HepG2 (cell line): ENCODE data around the gene SEMA3C. TPM values are rescaled to one million over a fixed set of nuclear protein-coding genes. Genes with fewer than 3 reads are reported as not detected.
A peak's percentile ranks its signal among the peaks of the same experiment; 100 is the strongest.

Experiments used
- ATAC-seq: fragments of 200-7000 bp; cut with Tn5 transposase; 3 replicates; pipeline ENCODE4 v1.9.1; 2020; ENCODE audit warnings: mild to moderate bottlenecking, moderate library complexity
- BruUV-seq: library from RNA; stranded (reverse); fragments of 400-500 nt; replicated peaks from 2 replicates; lab custom pipeline; 2021; lab: Mats Ljungman, UMichigan
- CTCF ChIA-PET: fragments of 300-600 bp; formaldehyde crosslinking; extraction: SDS; loops from one replicate; lab custom pipeline; 2021; ENCODE audit warnings: low total read pairs, inconsistent platforms, low intra/inter-chr PET ratio; lab: Yijun Ruan, JAX
- POLR2A ChIA-PET: fragments of 350-600 bp; sonication (Branson Sonifier 250); formaldehyde crosslinking; loops from one replicate; lab custom pipeline; 2020; ENCODE audit warnings: antibody characterized with exemption, inconsistent platforms; lab: Yijun Ruan, JAX
- DNase-seq: peaks from one replicate; pipeline ENCODE4 v3.0.0-alpha.2; 2015; ENCODE audit warnings: low spot score
- FAIRE-seq: peaks from 3 replicates; lab custom pipeline; 2011; peaks lifted over from hg19 to GRCh38; lab: Jason Lieb, UNC
- H2AFZ ChIP-seq: one replicate; pipeline ENCODE4 v1.6.1; 2011; ENCODE audit warnings: low read length, inconsistent platforms
- H3K27ac ChIP-seq: fragments of 300-600 bp; 3 replicates; pipeline ENCODE4 v1.8.0; 2011; ENCODE audit warnings: mixed run types, mild to moderate bottlenecking, mixed read lengths, low read length, inconsistent platforms; ENCODE audit not compliant: insufficient read depth; ENCODE audit errors: extremely low read length
- H3K27me3 ChIP-seq, 2 experiments: fragments of 200-600 bp in 1 of 2; 2 replicates in 1 of 2; 3 replicates in 1 of 2; pipeline versions ENCODE4 v1.6.0 to v1.8.0; 2011; ENCODE audit warnings: low read length in 2 of 2, mild to moderate bottlenecking in 2 of 2, moderate library complexity in 2 of 2, inconsistent platforms in 1 of 2; ENCODE audit not compliant: insufficient read depth in 2 of 2, control insufficient read depth in 1 of 2
- H3K36me3 ChIP-seq, 2 experiments: fragments of 200-600 bp in 1 of 2; replicated peaks in 1 of 2; 2 replicates in 1 of 2; 3 replicates in 1 of 2; pipeline versions ENCODE4 v1.5.1 to v1.8.0; 2011; ENCODE audit warnings: low read length in 2 of 2, inconsistent platforms in 1 of 2; ENCODE audit not compliant: insufficient read depth in 2 of 2, control insufficient read depth in 1 of 2
- H3K4me1 ChIP-seq: 2 replicates; pipeline ENCODE4 v1.5.1; 2012; ENCODE audit warnings: low read length, inconsistent platforms; ENCODE audit not compliant: insufficient read depth
- H3K4me2 ChIP-seq: 2 replicates; pipeline ENCODE4 v1.6.0; 2011; ENCODE audit warnings: low read depth, low read length, inconsistent platforms
- H3K4me3 ChIP-seq, 3 experiments: fragments of 200-600 bp in 1 of 3; sonication (generic), shearing (Covaris generic) in 1 of 3; replicated peaks in 1 of 3; 2 replicates each; pipeline ENCODE4 v1.5.1; 2011 to 2016; ENCODE audit warnings: low read length in 3 of 3, inconsistent platforms in 2 of 3, low read depth in 2 of 3, mild to moderate bottlenecking in 2 of 3, control low read depth in 1 of 3, mixed read lengths in 1 of 3; ENCODE audit not compliant: insufficient read depth in 1 of 3
- H3K79me2 ChIP-seq: one replicate; pipeline ENCODE4 v1.6.1; 2011; ENCODE audit warnings: low read length, inconsistent platforms; ENCODE audit not compliant: insufficient read depth
- H3K9ac ChIP-seq: 2 replicates; pipeline ENCODE4 v1.6.0; 2011; ENCODE audit warnings: mild to moderate bottlenecking, low read depth, low read length, inconsistent platforms; ENCODE audit not compliant: insufficient read depth
- H3K9me3 ChIP-seq: 2 replicates; pipeline ENCODE4 v1.5.1; 2012; ENCODE audit warnings: mild to moderate bottlenecking, low read length
- H4K20me1 ChIP-seq: 2 replicates; pipeline ENCODE4 v1.6.0; 2011; ENCODE audit warnings: inconsistent platforms, mild to moderate bottlenecking, low read length, moderate library complexity; ENCODE audit not compliant: insufficient read depth
- BHLHE40 ChIP-seq: IDR thresholded peaks from 2 replicates; pipeline ENCODE4 v1.6.1; 2011; ENCODE audit warnings: low read length, improper control_type of control experiment
- HNRNPUL1 ChIP-seq: fragments of 200-400 bp; formaldehyde crosslinking; IDR thresholded peaks from 2 replicates; pipeline ENCODE4 v1.6.1; 2017; ENCODE audit warnings: low read depth, mild to moderate bottlenecking, low read length, moderate library complexity
- HOXA3 ChIP-seq: sonication (generic); formaldehyde crosslinking; IDR thresholded peaks from 2 replicates; pipeline ENCODE4 v1.5.0; 2020; ENCODE audit warnings: missing genetic modification reagents
- KAT8 ChIP-seq: IDR thresholded peaks from 2 replicates; pipeline ENCODE4 v1.6.1; 2016; ENCODE audit warnings: missing genetic modification reagents, missing compliant biosample characterization
- SIX1 ChIP-seq: sonication (generic); formaldehyde crosslinking; IDR thresholded peaks from 2 replicates; pipeline ENCODE4 v1.4.0; 2020; ENCODE audit warnings: missing genetic modification reagents, borderline replicate concordance
- TCF12 ChIP-seq, 2 experiments: fragments of 450-650 bp in 1 of 2; sonication (generic) in 1 of 2; formaldehyde crosslinking in 1 of 2; IDR thresholded peaks; 2 replicates each; pipeline versions ENCODE4 v1.6.1 to v1.8.0; 2017 to 2022; ENCODE audit warnings: antibody characterized with exemption in 1 of 2, mild to moderate bottlenecking in 1 of 2, missing genetic modification reagents in 1 of 2, moderate library complexity in 1 of 2
- ZNF382 ChIP-seq: sonication (generic); formaldehyde crosslinking; IDR thresholded peaks from 2 replicates; pipeline ENCODE4 v1.5.0; 2020; ENCODE audit warnings: missing genetic modification reagents, mild to moderate bottlenecking, borderline replicate concordance
- ZNF879 ChIP-seq: sonication (generic); formaldehyde crosslinking; IDR thresholded peaks from 2 replicates; pipeline ENCODE4 v1.8.1; 2023; ENCODE audit warnings: missing genetic modification reagents
- WGBS: methylation state at CpG from one replicate; pipeline ENCODE4 v1.1.6; 2017; ENCODE audit warnings: low lambda C conversion rate; 5-methylcytosine and 5-hydroxymethylcytosine counted together
- in situ Hi-C: cut with HindIII; loops from 2 replicates; pipeline ENCODE4 v1.10.0; 2017; ENCODE audit warnings: low pct_unique_long_range_greater_than_20kb; ENCODE audit not compliant: extremely low pct_ligation_motif_present
- intact Hi-C: fragments of 100-400 bp; cut with micrococcal nuclease; formaldehyde crosslinking; loops from one replicate; pipeline ENCODE4 v1.10.0; 2022; ENCODE audit not compliant: unreplicated experiment
- polyA plus RNA-seq, 8 experiments: library from polyadenylated mRNA; depleted of rRNA in 3 of 8; stranded (reverse) in 7 of 8; unstranded in 1 of 8; fragments of >200 nt; fragmentation: Illumina TruSeq in 4 of 8; extraction: Trizol in 4 of 8; gene quantifications; 2 replicates each; pipeline versions ENCODE4 v1.2.1 to v1.2.3, GENCODE V29; 2011 to 2016; ENCODE audit warnings: low read depth in 4 of 8, missing spikeins in 1 of 8, mixed read lengths in 1 of 8; ENCODE audit not compliant: insufficient read depth in 1 of 8
- total RNA-seq, 5 experiments: library from RNA; depleted of rRNA; stranded (reverse); fragments of >200 nt; fragmentation: Illumina TruSeq; extraction: Trizol; gene quantifications; 2 replicates each; pipeline ENCODE4 v1.2.3, GENCODE V29; 2016; ENCODE audit warnings: low read depth in 1 of 5
- TF ChIP-seq, protein P1 (sequence below): IDR thresholded peaks from 2 replicates; pipeline ENCODE4 v1.6.1; 2012; ENCODE audit warnings: inconsistent platforms
- TF ChIP-seq, protein P2 (sequence below): sonication (generic); formaldehyde crosslinking; IDR thresholded peaks from 2 replicates; pipeline ENCODE4 v1.5.0; 2020; ENCODE audit warnings: mild to moderate bottlenecking, missing genetic modification reagents, moderate library complexity
- TF ChIP-seq, protein P3 (sequence below): sonication (generic); formaldehyde crosslinking; IDR thresholded peaks from 2 replicates; pipeline ENCODE4 v1.4.0; 2020; ENCODE audit warnings: missing genetic modification reagents

The SEMA3C gene
- total and polyA plus RNA-seq, 2 of the 13 experiments (the other 11 are each of a cell fraction or from before 2014, with no cell fraction given): 0.05 to 0.13 TPM

DNA sequence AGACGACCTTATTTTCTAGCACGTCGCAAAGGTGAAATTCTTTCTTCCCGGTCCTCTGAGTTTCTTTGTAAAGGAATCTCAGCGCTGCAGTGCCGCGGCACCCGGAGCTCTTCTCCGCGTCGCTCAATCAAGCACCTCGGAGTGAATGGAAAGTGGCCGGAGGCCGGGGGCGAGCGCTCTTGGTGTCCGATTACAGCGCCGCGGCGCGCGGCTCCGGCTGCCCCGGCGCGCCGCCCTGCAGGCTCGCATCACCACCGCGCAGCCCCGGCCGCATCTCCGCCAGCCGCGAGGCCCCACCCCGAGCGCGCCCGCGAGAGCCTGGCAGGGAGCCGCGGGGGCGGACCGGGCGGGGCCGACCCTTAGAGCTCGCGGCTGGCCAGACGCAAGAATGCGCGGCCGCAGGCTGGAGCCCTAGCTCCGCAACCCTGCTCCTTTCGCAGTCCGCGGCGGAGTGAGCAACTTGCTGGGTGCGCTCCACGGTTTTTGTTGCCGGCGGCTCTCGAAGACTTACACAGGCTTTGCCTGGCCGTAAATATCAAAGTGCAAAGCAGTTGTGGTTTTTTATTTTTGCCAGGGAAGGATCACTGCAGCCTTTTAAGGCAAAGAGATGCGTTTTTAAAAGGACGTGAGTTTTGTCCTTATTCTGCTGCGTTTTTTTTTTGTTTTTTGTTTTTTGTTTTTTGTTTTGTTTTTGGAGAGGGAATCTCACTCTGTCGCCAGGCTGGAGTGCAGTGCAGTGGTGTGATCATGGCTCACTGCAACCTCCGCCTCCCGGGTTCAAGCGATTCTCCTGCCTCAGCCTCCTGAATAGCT lies at the start of gene SEMA3C (continued):
- TF ChIP-seq ZNF879 (no peak), SIX1 (peak; percentile 84), HOXA3 (CRISPR knock-in tag) (peak; percentile 44; the same call in 1 of the 2 replicates)
- TF ChIP-seq, protein P1, sequence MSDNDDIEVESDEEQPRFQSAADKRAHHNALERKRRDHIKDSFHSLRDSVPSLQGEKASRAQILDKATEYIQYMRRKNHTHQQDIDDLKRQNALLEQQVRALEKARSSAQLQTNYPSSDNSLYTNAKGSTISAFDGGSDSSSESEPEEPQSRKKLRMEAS: peak; percentile 46; the same call in 1 of the 2 replicates
- TF ChIP-seq, protein P2, sequence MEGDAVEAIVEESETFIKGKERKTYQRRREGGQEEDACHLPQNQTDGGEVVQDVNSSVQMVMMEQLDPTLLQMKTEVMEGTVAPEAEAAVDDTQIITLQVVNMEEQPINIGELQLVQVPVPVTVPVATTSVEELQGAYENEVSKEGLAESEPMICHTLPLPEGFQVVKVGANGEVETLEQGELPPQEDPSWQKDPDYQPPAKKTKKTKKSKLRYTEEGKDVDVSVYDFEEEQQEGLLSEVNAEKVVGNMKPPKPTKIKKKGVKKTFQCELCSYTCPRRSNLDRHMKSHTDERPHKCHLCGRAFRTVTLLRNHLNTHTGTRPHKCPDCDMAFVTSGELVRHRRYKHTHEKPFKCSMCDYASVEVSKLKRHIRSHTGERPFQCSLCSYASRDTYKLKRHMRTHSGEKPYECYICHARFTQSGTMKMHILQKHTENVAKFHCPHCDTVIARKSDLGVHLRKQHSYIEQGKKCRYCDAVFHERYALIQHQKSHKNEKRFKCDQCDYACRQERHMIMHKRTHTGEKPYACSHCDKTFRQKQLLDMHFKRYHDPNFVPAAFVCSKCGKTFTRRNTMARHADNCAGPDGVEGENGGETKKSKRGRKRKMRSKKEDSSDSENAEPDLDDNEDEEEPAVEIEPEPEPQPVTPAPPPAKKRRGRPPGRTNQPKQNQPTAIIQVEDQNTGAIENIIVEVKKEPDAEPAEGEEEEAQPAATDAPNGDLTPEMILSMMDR: peak; percentile 11; the same call in 1 of the 2 replicates
- TF ChIP-seq, protein P3, sequence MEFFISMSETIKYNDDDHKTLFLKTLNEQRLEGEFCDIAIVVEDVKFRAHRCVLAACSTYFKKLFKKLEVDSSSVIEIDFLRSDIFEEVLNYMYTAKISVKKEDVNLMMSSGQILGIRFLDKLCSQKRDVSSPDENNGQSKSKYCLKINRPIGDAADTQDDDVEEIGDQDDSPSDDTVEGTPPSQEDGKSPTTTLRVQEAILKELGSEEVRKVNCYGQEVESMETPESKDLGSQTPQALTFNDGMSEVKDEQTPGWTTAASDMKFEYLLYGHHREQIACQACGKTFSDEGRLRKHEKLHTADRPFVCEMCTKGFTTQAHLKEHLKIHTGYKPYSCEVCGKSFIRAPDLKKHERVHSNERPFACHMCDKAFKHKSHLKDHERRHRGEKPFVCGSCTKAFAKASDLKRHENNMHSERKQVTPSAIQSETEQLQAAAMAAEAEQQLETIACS (CRISPR knock-in tag): peak; percentile 89
- TF ChIP-seq, all 625 proteins: peak for 27

DNA sequence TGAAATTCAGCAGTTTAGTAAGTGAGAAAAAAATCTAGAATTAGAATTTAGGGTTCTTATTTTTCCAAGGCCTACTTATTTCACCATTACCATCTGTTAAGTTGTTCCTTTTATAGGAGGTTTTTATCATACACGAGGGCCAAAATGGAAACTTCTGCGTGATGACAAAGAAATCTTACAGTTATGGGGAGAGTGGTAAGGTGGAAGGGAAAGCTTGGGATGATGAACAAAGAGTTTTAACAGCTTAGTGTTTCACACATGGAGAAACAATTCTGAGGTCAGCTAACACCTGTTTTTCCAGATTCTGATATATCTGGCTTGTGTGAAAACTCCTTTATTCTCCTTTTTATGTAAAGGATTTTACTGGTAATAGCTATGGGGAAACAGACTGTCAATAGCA lies 49.8 kb upstream of the SEMA3C start:
- in situ Hi-C loops: no loop called here

More for the DNA sequence above, 49.8 kb upstream of the SEMA3C start:
- POLR2A ChIA-PET: no interaction called here
- Histone ChIP-seq H3K9ac (no peak overlapping the region), H3K4me2 (no peak overlapping the region), H3K79me2 (no peaks in the 10 kb centered on the region), H3K36me3 (no peaks in the 10 kb centered on the region), H3K27ac (no peak overlapping the region), H3K27me3 (no peaks in the 10 kb centered on the region), H4K20me1 (no peaks in the 10 kb centered on the region), H3K9me3 (no peaks in the 10 kb centered on the region), H2AFZ (no peak overlapping the region), H3K4me3 (no peak overlapping the region), H3K4me1 (no peaks in the 10 kb centered on the region)
- intact Hi-C loops: no loop called here
- 0% methylated on average over 2 of the region's 2 CpGs for WGBS
- TF ChIP-seq HNRNPUL1: no peak
- TF ChIP-seq ZNF382 (CRISPR knock-in tag): no peak
- no peak for TF ChIP-seq TCF12 (IDR thresholded peaks at IDR 0.05)
- no peak for TF ChIP-seq TCF12 (CRISPR knock-in tag; IDR thresholded peaks at IDR 0.05)
- no peak for TF ChIP-seq KAT8
- TF ChIP-seq BHLHE40: no peak
- ATAC-seq (no peak), DNase-seq (no peak), FAIRE-seq (no peak)
- BruUV-seq: no TSS peak
- CTCF ChIA-PET: no interaction called here
